HepG2 (cell line): ENCODE data around the gene SYAP1. TPM values are rescaled to one million over a fixed set of nuclear protein-coding genes. Genes with fewer than 3 reads are reported as not detected.

Source experiments
- FOSL2 ChIP-seq: sonication (generic); formaldehyde crosslinking; IDR thresholded peaks from 2 replicates; pipeline ENCODE4 v1.4.0; 2020; ENCODE audit warnings: missing genetic modification reagents
- FOXA3 ChIP-seq: IDR thresholded peaks from 2 replicates; pipeline ENCODE4 v1.6.1; 2016; ENCODE audit warnings: missing genetic modification reagents, missing compliant biosample characterization
- FOXP1 ChIP-seq, 2 experiments: fragments of 450-650 bp in 1 of 2; IDR thresholded peaks; 2 replicates each; pipeline ENCODE4 v1.6.1; 2017 to 2018; ENCODE audit warnings: antibody characterized with exemption in 1 of 2
- HDAC6 ChIP-seq: fragments of 200-600 bp; sonication (generic); IDR thresholded peaks from 2 replicates; pipeline ENCODE4 v1.7.0; 2017; ENCODE audit warnings: mild to moderate bottlenecking, antibody characterized with exemption, low read length, low read depth
- HMG20A ChIP-seq: IDR thresholded peaks from 2 replicates; pipeline ENCODE4 v1.6.1; 2016; ENCODE audit warnings: borderline replicate concordance
- NAIF1 ChIP-seq: sonication (generic); formaldehyde crosslinking; IDR thresholded peaks from 2 replicates; pipeline ENCODE4 v1.5.0; 2020; ENCODE audit warnings: mild to moderate bottlenecking, missing genetic modification reagents, borderline replicate concordance
- NCOA2 ChIP-seq: sonication (generic); formaldehyde crosslinking; IDR thresholded peaks from 2 replicates; pipeline ENCODE4 v1.8.0; 2022; ENCODE audit warnings: inconsistent platforms
- NR2F1 ChIP-seq, 2 experiments: fragments of 450-650 bp in 1 of 2; formaldehyde crosslinking in 1 of 2; IDR thresholded peaks; 2 replicates each; pipeline versions ENCODE4 v1.5.0 to v1.6.1; 2016 to 2020; ENCODE audit warnings: mild to moderate bottlenecking in 1 of 2, missing compliant biosample characterization in 1 of 2, missing genetic modification reagents in 1 of 2, moderate library complexity in 1 of 2
- SKI ChIP-seq: fragments of 450-650 bp; IDR thresholded peaks from one replicate; pipeline ENCODE4 v1.6.1; 2018; ENCODE audit warnings: mild to moderate bottlenecking; ENCODE audit not compliant: partially characterized antibody
- TBX2 ChIP-seq: sonication (generic); formaldehyde crosslinking; IDR thresholded peaks from 2 replicates; pipeline ENCODE4 v1.5.0; 2020; ENCODE audit warnings: missing genetic modification reagents, mild to moderate bottlenecking, borderline replicate concordance
- TCF7 ChIP-seq: sonication (generic); IDR thresholded peaks from 2 replicates; pipeline ENCODE4 v1.6.1; 2016; ENCODE audit warnings: antibody characterized with exemption, low read depth
- ZNF12 ChIP-seq: sonication (generic); formaldehyde crosslinking; IDR thresholded peaks from 2 replicates; pipeline ENCODE4 v1.5.0; 2020; ENCODE audit warnings: missing genetic modification reagents
- ZNF816 ChIP-seq: sonication (generic); formaldehyde crosslinking; IDR thresholded peaks from 2 replicates; pipeline ENCODE4 v1.8.0; 2022; ENCODE audit warnings: missing genetic modification reagents, mild to moderate bottlenecking, borderline replicate concordance
- polyA plus RNA-seq, 8 experiments: library from polyadenylated mRNA; depleted of rRNA in 3 of 8; stranded (reverse) in 7 of 8; unstranded in 1 of 8; fragments of >200 nt; fragmentation: Illumina TruSeq in 4 of 8; extraction: Trizol in 4 of 8; gene quantifications; 2 replicates each; pipeline versions ENCODE4 v1.2.1 to v1.2.3, GENCODE V29; 2011 to 2016; ENCODE audit warnings: low read depth in 4 of 8, missing spikeins in 1 of 8, mixed read lengths in 1 of 8; ENCODE audit not compliant: insufficient read depth in 1 of 8
- total RNA-seq, 5 experiments: library from RNA; depleted of rRNA; stranded (reverse); fragments of >200 nt; fragmentation: Illumina TruSeq; extraction: Trizol; gene quantifications; 2 replicates each; pipeline ENCODE4 v1.2.3, GENCODE V29; 2016; ENCODE audit warnings: low read depth in 1 of 5
- TF ChIP-seq, protein P1 (sequence below): sonication (generic); formaldehyde crosslinking; IDR thresholded peaks from 2 replicates; pipeline ENCODE4 v1.4.0; 2020; ENCODE audit warnings: missing genetic modification reagents
- TF ChIP-seq, protein P2 (sequence below): IDR thresholded peaks from 2 replicates; pipeline ENCODE4 v1.6.1; 2016; ENCODE audit warnings: low read depth, missing genetic modification reagents, missing compliant biosample characterization
- TF ChIP-seq, protein P3 (sequence below): sonication (generic); formaldehyde crosslinking; IDR thresholded peaks from 2 replicates; pipeline ENCODE4 v1.4.0; 2020; ENCODE audit warnings: missing genetic modification reagents, borderline replicate concordance
- TF ChIP-seq, protein P4 (sequence below): IDR thresholded peaks from 2 replicates; pipeline ENCODE4 v1.4.0; 2020; ENCODE audit warnings: mild to moderate bottlenecking, missing genetic modification reagents

The SYAP1 gene
- total and polyA plus RNA-seq, 2 of the 13 experiments (the other 11 are each of a cell fraction or from before 2014, with no cell fraction given): 4.9 to 18.5 TPM

DNA sequence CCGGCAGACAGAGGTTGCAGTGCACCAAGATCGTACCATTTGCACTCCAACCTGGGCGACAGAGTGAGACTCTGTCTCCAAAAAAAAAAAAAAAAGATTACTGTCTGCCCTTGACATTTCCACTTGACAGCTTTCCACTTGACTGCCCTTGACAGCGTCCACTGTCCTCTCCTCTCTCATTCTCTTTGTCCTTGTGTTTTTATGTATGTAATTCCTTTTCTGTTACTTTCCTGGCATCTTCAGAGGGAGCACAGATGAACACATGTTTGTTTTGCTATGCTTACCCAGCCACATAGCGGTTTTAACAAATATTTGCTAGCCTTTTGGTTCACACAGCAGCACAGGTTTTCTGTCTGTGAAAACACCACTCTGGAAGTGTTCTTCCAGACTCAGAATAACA lies 26.2 kb downstream of the SYAP1 start (continued):
- TF ChIP-seq SKI: peak; percentile 73
- peak; percentile 55; the same call in 1 of the 2 replicates for TF ChIP-seq NCOA2 (CRISPR knock-in tag)
- TF ChIP-seq ZNF816 (CRISPR knock-in tag): no peak
- TF ChIP-seq ZNF12 (CRISPR knock-in tag): no peak
- no peak for TF ChIP-seq HDAC6
- TF ChIP-seq TCF7: peak; percentile 42; the same call in 1 of the 2 replicates
- TF ChIP-seq NAIF1: no peak
- TF ChIP-seq, protein P1, sequence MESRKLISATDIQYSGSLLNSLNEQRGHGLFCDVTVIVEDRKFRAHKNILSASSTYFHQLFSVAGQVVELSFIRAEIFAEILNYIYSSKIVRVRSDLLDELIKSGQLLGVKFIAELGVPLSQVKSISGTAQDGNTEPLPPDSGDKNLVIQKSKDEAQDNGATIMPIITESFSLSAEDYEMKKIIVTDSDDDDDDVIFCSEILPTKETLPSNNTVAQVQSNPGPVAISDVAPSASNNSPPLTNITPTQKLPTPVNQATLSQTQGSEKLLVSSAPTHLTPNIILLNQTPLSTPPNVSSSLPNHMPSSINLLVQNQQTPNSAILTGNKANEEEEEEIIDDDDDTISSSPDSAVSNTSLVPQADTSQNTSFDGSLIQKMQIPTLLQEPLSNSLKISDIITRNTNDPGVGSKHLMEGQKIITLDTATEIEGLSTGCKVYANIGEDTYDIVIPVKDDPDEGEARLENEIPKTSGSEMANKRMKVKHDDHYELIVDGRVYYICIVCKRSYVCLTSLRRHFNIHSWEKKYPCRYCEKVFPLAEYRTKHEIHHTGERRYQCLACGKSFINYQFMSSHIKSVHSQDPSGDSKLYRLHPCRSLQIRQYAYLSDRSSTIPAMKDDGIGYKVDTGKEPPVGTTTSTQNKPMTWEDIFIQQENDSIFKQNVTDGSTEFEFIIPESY (CRISPR knock-in tag): peak; percentile 56; the same call in 1 of the 2 replicates
- TF ChIP-seq TBX2 (CRISPR knock-in tag): 0 out of 2 replicates have a peak, but pooled peaks have one; percentile 37
- TF ChIP-seq FOXP1 (IDR thresholded peaks at IDR 0.05): no peak
- TF ChIP-seq FOXP1 (CRISPR knock-in tag; IDR thresholded peaks at IDR 0.05): peak; percentile 75
- peak; percentile 18; the same call in 1 of the 2 replicates for TF ChIP-seq FOSL2 (CRISPR knock-in tag)
- peak; percentile 72 for TF ChIP-seq FOXA3 (CRISPR knock-in tag)
- TF ChIP-seq, protein P2, sequence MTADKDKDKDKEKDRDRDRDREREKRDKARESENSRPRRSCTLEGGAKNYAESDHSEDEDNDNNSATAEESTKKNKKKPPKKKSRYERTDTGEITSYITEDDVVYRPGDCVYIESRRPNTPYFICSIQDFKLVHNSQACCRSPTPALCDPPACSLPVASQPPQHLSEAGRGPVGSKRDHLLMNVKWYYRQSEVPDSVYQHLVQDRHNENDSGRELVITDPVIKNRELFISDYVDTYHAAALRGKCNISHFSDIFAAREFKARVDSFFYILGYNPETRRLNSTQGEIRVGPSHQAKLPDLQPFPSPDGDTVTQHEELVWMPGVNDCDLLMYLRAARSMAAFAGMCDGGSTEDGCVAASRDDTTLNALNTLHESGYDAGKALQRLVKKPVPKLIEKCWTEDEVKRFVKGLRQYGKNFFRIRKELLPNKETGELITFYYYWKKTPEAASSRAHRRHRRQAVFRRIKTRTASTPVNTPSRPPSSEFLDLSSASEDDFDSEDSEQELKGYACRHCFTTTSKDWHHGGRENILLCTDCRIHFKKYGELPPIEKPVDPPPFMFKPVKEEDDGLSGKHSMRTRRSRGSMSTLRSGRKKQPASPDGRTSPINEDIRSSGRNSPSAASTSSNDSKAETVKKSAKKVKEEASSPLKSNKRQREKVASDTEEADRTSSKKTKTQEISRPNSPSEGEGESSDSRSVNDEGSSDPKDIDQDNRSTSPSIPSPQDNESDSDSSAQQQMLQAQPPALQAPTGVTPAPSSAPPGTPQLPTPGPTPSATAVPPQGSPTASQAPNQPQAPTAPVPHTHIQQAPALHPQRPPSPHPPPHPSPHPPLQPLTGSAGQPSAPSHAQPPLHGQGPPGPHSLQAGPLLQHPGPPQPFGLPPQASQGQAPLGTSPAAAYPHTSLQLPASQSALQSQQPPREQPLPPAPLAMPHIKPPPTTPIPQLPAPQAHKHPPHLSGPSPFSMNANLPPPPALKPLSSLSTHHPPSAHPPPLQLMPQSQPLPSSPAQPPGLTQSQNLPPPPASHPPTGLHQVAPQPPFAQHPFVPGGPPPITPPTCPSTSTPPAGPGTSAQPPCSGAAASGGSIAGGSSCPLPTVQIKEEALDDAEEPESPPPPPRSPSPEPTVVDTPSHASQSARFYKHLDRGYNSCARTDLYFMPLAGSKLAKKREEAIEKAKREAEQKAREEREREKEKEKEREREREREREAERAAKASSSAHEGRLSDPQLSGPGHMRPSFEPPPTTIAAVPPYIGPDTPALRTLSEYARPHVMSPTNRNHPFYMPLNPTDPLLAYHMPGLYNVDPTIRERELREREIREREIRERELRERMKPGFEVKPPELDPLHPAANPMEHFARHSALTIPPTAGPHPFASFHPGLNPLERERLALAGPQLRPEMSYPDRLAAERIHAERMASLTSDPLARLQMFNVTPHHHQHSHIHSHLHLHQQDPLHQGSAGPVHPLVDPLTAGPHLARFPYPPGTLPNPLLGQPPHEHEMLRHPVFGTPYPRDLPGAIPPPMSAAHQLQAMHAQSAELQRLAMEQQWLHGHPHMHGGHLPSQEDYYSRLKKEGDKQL: peak; percentile 39; the same call in 1 of the 2 replicates
- no peak for TF ChIP-seq NR2F1 (CRISPR knock-in tag; IDR thresholded peaks at IDR 0.05)
- TF ChIP-seq, protein P3, sequence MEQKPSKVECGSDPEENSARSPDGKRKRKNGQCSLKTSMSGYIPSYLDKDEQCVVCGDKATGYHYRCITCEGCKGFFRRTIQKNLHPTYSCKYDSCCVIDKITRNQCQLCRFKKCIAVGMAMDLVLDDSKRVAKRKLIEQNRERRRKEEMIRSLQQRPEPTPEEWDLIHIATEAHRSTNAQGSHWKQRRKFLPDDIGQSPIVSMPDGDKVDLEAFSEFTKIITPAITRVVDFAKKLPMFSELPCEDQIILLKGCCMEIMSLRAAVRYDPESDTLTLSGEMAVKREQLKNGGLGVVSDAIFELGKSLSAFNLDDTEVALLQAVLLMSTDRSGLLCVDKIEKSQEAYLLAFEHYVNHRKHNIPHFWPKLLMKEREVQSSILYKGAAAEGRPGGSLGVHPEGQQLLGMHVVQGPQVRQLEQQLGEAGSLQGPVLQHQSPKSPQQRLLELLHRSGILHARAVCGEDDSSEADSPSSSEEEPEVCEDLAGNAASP: no peak
- TF ChIP-seq, protein P4, sequence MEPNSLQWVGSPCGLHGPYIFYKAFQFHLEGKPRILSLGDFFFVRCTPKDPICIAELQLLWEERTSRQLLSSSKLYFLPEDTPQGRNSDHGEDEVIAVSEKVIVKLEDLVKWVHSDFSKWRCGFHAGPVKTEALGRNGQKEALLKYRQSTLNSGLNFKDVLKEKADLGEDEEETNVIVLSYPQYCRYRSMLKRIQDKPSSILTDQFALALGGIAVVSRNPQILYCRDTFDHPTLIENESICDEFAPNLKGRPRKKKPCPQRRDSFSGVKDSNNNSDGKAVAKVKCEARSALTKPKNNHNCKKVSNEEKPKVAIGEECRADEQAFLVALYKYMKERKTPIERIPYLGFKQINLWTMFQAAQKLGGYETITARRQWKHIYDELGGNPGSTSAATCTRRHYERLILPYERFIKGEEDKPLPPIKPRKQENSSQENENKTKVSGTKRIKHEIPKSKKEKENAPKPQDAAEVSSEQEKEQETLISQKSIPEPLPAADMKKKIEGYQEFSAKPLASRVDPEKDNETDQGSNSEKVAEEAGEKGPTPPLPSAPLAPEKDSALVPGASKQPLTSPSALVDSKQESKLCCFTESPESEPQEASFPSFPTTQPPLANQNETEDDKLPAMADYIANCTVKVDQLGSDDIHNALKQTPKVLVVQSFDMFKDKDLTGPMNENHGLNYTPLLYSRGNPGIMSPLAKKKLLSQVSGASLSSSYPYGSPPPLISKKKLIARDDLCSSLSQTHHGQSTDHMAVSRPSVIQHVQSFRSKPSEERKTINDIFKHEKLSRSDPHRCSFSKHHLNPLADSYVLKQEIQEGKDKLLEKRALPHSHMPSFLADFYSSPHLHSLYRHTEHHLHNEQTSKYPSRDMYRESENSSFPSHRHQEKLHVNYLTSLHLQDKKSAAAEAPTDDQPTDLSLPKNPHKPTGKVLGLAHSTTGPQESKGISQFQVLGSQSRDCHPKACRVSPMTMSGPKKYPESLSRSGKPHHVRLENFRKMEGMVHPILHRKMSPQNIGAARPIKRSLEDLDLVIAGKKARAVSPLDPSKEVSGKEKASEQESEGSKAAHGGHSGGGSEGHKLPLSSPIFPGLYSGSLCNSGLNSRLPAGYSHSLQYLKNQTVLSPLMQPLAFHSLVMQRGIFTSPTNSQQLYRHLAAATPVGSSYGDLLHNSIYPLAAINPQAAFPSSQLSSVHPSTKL (CRISPR knock-in tag): peak; percentile 86
- peak; percentile 73; the same call in 1 of the 2 replicates for TF ChIP-seq HMG20A (CRISPR knock-in tag)
